Measurements from ENCODE around the gene CTTN.

DNA sequence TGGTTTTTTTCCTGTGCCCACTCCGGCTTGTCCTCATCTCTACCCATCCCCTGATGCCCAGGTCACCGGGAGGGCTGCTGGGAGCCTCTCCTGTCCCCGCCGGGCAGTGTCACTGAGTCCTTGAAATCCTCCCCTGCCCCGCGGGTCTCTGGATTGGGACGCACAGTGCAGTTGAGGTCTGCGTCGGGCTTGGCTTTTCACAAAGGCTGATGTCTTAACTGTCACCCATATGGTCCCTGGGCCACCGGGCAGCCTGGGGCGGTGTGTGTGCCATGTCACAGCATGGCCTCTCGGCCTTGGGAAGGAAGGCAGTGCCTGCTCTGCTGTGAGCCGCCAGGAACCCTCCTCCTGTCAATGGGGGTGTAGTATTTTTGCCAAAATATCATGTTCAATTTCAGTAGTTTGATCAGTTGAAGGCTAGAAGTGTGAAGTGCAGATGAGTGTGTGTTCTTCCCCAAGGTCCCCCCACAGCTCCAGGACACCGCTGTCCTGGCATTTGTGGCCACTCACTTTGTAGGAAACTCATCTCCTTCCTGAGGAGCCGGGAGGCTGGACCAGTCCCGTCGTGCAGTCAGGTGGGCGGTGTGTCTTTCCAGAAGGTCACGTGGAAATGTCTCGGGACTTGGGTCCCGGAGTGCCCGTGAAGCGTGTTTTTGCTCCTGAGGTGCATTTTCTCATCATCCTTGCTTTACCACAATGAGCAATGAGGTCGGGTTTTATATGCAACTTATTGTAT, 37.6 kb downstream of the CTTN start:
- TF ChIP-seq, protein P1, sequence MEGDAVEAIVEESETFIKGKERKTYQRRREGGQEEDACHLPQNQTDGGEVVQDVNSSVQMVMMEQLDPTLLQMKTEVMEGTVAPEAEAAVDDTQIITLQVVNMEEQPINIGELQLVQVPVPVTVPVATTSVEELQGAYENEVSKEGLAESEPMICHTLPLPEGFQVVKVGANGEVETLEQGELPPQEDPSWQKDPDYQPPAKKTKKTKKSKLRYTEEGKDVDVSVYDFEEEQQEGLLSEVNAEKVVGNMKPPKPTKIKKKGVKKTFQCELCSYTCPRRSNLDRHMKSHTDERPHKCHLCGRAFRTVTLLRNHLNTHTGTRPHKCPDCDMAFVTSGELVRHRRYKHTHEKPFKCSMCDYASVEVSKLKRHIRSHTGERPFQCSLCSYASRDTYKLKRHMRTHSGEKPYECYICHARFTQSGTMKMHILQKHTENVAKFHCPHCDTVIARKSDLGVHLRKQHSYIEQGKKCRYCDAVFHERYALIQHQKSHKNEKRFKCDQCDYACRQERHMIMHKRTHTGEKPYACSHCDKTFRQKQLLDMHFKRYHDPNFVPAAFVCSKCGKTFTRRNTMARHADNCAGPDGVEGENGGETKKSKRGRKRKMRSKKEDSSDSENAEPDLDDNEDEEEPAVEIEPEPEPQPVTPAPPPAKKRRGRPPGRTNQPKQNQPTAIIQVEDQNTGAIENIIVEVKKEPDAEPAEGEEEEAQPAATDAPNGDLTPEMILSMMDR (IDR thresholded peaks at IDR 0.05): no peak
- TF ChIP-seq POLR2A (IDR thresholded peaks at IDR 0.05): no peak
